Measurements from ENCODE around the gene PCDH19. TPM values are rescaled to one million over a fixed set of nuclear protein-coding genes. Genes with fewer than 3 reads are reported as not detected.

The PCDH19 gene
- polyA plus RNA-seq, 2 of the 4 experiments (the other 2 are of a cell fraction), result 0.01 to 0.03 TPM

- ChIA-PET CTCF (interaction anchor here (3.0 kb wide), 1 partner anchor 49 kb away, joined by 7 read pairs; no protein-coding TSS in a partner anchor), POLR2A (no interaction called here)
- DNase-seq (ENCODE audit: low read depth in 1 of 2, low spot score in 1 of 2) (no peak), FAIRE-seq (no peak), ATAC-seq (no peak)
- no peak for TF ChIP-seq MYC (IDR thresholded peaks at IDR 0.05; ENCODE audit: borderline replicate concordance, low read length)
- TF ChIP-seq REST (IDR thresholded peaks at IDR 0.05), result no peak
- no peak for TF ChIP-seq EHMT2 (IDR thresholded peaks at IDR 0.05; ENCODE audit: low read depth)
- no peak for TF ChIP-seq MAX (IDR thresholded peaks at IDR 0.05)
- no peak for TF ChIP-seq ESRRA (IDR thresholded peaks at IDR 0.05; ENCODE audit: borderline replicate concordance, low read length)
- no peak for TF ChIP-seq EHF (CRISPR knock-in tag; IDR thresholded peaks at IDR 0.05)
- no peak for TF ChIP-seq TFCP2L1 (CRISPR knock-in tag; IDR thresholded peaks at IDR 0.05)
- no peak for TF ChIP-seq ATOH8 (CRISPR knock-in tag; IDR thresholded peaks at IDR 0.05; ENCODE audit: low read depth)
- no peak for TF ChIP-seq RFX5 (IDR thresholded peaks at IDR 0.05)
- TF ChIP-seq RARB (CRISPR knock-in tag; IDR thresholded peaks at IDR 0.05), result no peak
- no peak for TF ChIP-seq JUN (IDR thresholded peaks at IDR 0.05)
- no peak for TF ChIP-seq HES2 (IDR thresholded peaks at IDR 0.05)
- 10% methylated on average over 3 of the region's 3 CpGs for WGBS (ENCODE audit: missing lambda C conversion rate)
- no peak overlapping the region for H3K4me3 ChIP-seq
- no peak overlapping the region for H3K4me2 ChIP-seq
- H3K9me3 ChIP-seq, result no peaks in the 10 kb centered on the region
- no peak overlapping the region for H3K27ac ChIP-seq
- H3K4me1 ChIP-seq, result no peaks in the 10 kb centered on the region
These were observed 7.6 kb upstream of the PCDH19 start for GRCh38 chrX:100417681-100418080.

GRCh38 chrX:100413229-100413628 is 3.2 kb upstream of the PCDH19 start:
- H3K4me2 ChIP-seq, result peak overlapping the region; percentile 23
- DNase-seq (ENCODE audit: low read depth in 1 of 2, low spot score in 1 of 2) (peak; percentile 33 to 59), FAIRE-seq (peak; percentile 54), ATAC-seq (peak; percentile 79 to 81)
- TF ChIP-seq RAD21 (conservative IDR thresholded peaks at IDR 0.05 in 1 of 2, IDR thresholded peaks at IDR 0.05 in 1 of 2), result peak; percentile 70 to 71
- TF ChIP-seq JUNB (IDR thresholded peaks at IDR 0.05), result no peak
- TF ChIP-seq SMC3 (IDR thresholded peaks at IDR 0.05), result peak; percentile 40; the same call in 1 of the 3 replicates
- peak; percentile 55 for TF ChIP-seq CTCF (IDR thresholded peaks at IDR 0.05)
- no peak for TF ChIP-seq ZNF302 (CRISPR knock-in tag; IDR thresholded peaks at IDR 0.05)
- CTCF ChIA-PET, result interaction anchor here (0.8 to 2.2 kb wide), 12 partner anchors 9 to 1111 kb away, joined by 3 to 22 read pairs (median 4); partner anchors contain the start of gene TSPAN6
- no peak overlapping the region for H3K27ac ChIP-seq
- peaks cover 4% of the 10 kb centered on the region; the same call in 1 of the 3 replicates for H3K4me1 ChIP-seq
- H3K4me3 ChIP-seq, result no peak overlapping the region
- 0% methylated on average over 5 of the region's 5 CpGs for WGBS (ENCODE audit: missing lambda C conversion rate)
- POLR2A ChIA-PET, result no interaction called here
- H3K9me3 ChIP-seq, result no peaks in the 10 kb centered on the region
